Hepatic stellate cell (primary cell): ENCODE measurements around the gene HERC4.

ENCODE experiments used
- DNase-seq: peaks from one replicate; pipeline ENCODE4 v3.0.0; 2011; ENCODE audit warnings: low spot score

HERC4 gene

GRCh38 chr10:67875340-67876238, 199.5 kb downstream of the HERC4 start:
- DNase-seq: no peak
